Tibial nerve (tissue), 4 donors: ENCODE results near the gene MARCHF10.

Experiments used
- EP300 ChIP-seq, 2 donors: sonication (generic); formaldehyde crosslinking; IDR thresholded peaks; one replicate each; pipeline ENCODE4 v1.6.1; 2017; ENCODE audit warnings: antibody characterized with exemption in 2 of 2, mild to moderate bottlenecking in 1 of 2
- POLR2A ChIP-seq, 2 donors: fragments of 450-650 bp; IDR thresholded peaks; one replicate each; pipeline ENCODE4 v1.6.1; 2017; ENCODE audit warnings: antibody characterized with exemption in 2 of 2, mild to moderate bottlenecking in 2 of 2, moderate library complexity in 2 of 2
- TF ChIP-seq, protein P1 (sequence below), 5 experiments: fragments of 200-600 bp in 3 of 5; fragments of 450-650 bp in 2 of 5; sonication (generic) in 3 of 5; IDR thresholded peaks; one replicate each; pipeline ENCODE4 v1.5.1; 2016 to 2019; ENCODE audit warnings: antibody characterized with exemption in 5 of 5, mild to moderate bottlenecking in 3 of 5, moderate library complexity in 2 of 5

DNA sequence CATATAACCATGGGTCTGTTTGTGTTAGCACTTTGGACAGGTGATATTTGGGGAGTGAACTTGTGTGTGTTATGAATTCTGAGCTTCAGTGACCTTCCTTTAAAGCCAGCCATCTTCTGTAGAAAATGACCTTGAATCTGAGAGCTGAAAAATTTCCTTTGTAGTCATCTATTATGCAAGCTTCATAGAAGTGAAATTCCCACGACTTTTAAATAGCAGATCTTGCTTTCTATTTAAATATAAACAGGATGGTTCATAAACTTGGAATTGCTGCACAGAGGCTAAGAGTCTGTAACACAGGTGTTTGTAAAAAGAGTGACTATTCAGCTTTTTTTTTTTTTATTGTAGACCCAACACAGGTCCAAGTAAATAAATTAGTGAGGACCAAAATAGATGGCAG, 85.5 kb downstream of the MARCHF10 start:
- TF ChIP-seq POLR2A (IDR thresholded peaks at IDR 0.05) = no peak
- no peak for TF ChIP-seq EP300 (IDR thresholded peaks at IDR 0.05)
- TF ChIP-seq, protein P1, sequence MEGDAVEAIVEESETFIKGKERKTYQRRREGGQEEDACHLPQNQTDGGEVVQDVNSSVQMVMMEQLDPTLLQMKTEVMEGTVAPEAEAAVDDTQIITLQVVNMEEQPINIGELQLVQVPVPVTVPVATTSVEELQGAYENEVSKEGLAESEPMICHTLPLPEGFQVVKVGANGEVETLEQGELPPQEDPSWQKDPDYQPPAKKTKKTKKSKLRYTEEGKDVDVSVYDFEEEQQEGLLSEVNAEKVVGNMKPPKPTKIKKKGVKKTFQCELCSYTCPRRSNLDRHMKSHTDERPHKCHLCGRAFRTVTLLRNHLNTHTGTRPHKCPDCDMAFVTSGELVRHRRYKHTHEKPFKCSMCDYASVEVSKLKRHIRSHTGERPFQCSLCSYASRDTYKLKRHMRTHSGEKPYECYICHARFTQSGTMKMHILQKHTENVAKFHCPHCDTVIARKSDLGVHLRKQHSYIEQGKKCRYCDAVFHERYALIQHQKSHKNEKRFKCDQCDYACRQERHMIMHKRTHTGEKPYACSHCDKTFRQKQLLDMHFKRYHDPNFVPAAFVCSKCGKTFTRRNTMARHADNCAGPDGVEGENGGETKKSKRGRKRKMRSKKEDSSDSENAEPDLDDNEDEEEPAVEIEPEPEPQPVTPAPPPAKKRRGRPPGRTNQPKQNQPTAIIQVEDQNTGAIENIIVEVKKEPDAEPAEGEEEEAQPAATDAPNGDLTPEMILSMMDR (IDR thresholded peaks at IDR 0.05) = no peak
